ENCODE results near the gene EDEM1.

- TF ChIP-seq CTCF (IDR thresholded peaks at IDR 0.05; ENCODE audit: insufficient read depth, low read length, poor library complexity, severe bottlenecking) (no peak), EZH2phosphoT487 (conservative IDR thresholded peaks at IDR 0.05; ENCODE audit: low read length) (no peak)
Observed at GRCh38 chr3:5213574-5213966, 26.1 kb downstream of the EDEM1 start.
